CD4-positive, alpha-beta T cell treated with Interleukin-17A for 4 hours (primary cell): Measurements from ENCODE around the gene EQTN.

Experiments used
- DNase-seq: peaks from one replicate; pipeline ENCODE4 v3.0.0-alpha.2; 2020; ENCODE audit warnings: mixed read lengths

Gene EQTN

GRCh38 chr9:27297050-27297449 lies at the start of gene EQTN:
Gene EQTN, minus strand, starts transcription at chr9:27297150. Its CDS starts 95 bp downstream, at chr9:27297055.
- DNase-seq = no peak

GRCh38 chr9:27344776-27345175 lies 47.8 kb upstream of the EQTN start:
- no peak for DNase-seq

GRCh38 chr9:27341545-27342294 lies 44.8 kb upstream of the EQTN start:
- no peak for DNase-seq

GRCh38 chr9:27340961-27341511 lies 44.1 kb upstream of the EQTN start:
- DNase-seq = no peak

- no peak for DNase-seq
Observed at GRCh38 chr9:27340285-27340674, 43.3 kb upstream of the EQTN start.

- no peak for DNase-seq
Observed at GRCh38 chr9:27339661-27340284, 42.8 kb upstream of the EQTN start.

GRCh38 chr9:27338527-27338903 lies 41.6 kb upstream of the EQTN start:
- no peak for DNase-seq

- no peak for DNase-seq
Observed at GRCh38 chr9:27337833-27338526, 41.0 kb upstream of the EQTN start.

- DNase-seq = no peak
Observed at GRCh38 chr9:27337236-27337635, 40.3 kb upstream of the EQTN start.

GRCh38 chr9:27336829-27337228 lies 39.9 kb upstream of the EQTN start:
- no peak for DNase-seq

- DNase-seq = no peak
Observed at GRCh38 chr9:27336126-27336525, 39.2 kb upstream of the EQTN start.

GRCh38 chr9:27335075-27335474 lies 38.1 kb upstream of the EQTN start:
- DNase-seq = no peak

- DNase-seq = peak; percentile 55
Observed at GRCh38 chr9:27333241-27334052, 36.5 kb upstream of the EQTN start.

- no peak for DNase-seq
Observed at GRCh38 chr9:27331393-27331792, 34.4 kb upstream of the EQTN start.

- no peak for DNase-seq
Observed at GRCh38 chr9:27329291-27329690, 32.3 kb upstream of the EQTN start.

- no peak for DNase-seq
Observed at GRCh38 chr9:27328483-27328882, 31.5 kb upstream of the EQTN start.

GRCh38 chr9:27311184-27311583 lies 14.2 kb upstream of the EQTN start:
- no peak for DNase-seq

GRCh38 chr9:27310582-27310981 lies 13.6 kb upstream of the EQTN start:
- DNase-seq = no peak

- no peak for DNase-seq
Observed at GRCh38 chr9:27308691-27309390, 11.9 kb upstream of the EQTN start.

GRCh38 chr9:27304521-27304920 lies 7.6 kb upstream of the EQTN start:
- DNase-seq = no peak

GRCh38 chr9:27303219-27303618 lies 6.3 kb upstream of the EQTN start:
- no peak for DNase-seq

- no peak for DNase-seq
Observed at GRCh38 chr9:27293996-27294395, 3.0 kb downstream of the EQTN start.
